GM19455 (cell line): ENCODE data around the gene CXCL16.

Source experiments
- ATAC-seq: cut with Tn5 transposase; IDR thresholded peaks from one replicate; pipeline ENCODE4 v1.9.1; 2021; ENCODE audit not compliant: unreplicated experiment

The CXCL16 gene

GRCh38 chr17:4739122-4740024, at the start of gene CXCL16, which contains the start of gene ZMYND15:
Gene CXCL16, minus strand, starts transcription at chr17:4739928. Its CDS starts 589 bp downstream, at chr17:4739339.
Gene ZMYND15, plus strand, starts transcription at chr17:4739833. Its CDS starts 716 bp downstream, at chr17:4740549.
- ATAC-seq: no peak

DNA sequence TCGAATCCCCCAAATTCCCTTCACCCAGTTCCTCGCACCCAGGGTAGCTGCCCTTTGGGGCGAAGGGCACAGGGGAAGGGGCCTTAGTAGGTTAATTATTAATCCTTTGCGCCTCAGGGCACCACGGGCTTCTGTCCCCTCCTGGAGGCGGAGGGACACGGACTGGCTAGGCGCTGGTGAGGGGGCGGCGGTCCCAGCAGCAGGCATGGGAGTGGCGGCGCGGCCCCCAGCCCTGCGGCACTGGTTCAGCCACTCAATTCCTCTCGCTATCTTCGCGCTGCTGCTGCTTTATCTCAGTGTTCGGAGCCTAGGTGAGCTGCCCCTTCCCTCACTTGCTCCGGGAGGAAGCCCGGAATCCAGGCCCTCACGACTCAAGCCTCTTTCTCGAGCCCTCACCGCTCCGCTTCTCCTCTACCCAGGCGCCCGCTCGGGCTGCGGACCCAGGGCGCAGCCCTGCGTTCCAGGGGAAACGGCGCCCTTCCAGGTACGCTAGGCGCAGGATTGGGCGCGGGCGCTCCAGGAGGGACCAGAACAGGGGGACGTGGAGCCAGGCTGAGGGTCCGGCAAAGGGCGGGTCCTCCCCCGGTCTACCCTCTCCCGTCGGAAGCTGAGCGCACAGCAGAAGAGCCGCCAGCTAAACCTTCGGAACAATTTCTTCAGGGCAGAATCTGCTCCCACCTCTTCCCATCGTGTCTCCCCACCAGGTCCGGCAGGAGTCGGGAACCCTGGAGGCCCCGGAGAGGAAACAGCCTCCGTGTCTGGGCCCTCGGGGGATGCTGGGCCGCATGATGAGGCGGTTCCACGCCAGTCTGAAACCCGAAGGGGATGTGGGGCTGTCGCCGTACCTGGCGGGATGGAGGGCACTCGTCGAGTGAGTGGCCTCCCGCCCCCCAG, 49.3 kb upstream of the CXCL16 start, which contains the start of gene GLTPD2:
Gene GLTPD2, plus strand, starts transcription at position 158 of the 894 bp plus-strand sequence. Its CDS starts 48 bp downstream, at position 206.
- no peak for ATAC-seq

- ATAC-seq: no peak
These were observed 48.6 kb upstream of the CXCL16 start for GRCh38 chr17:4788159-4788806.

GRCh38 chr17:4786516-4786915, 46.8 kb upstream of the CXCL16 start:
- no peak for ATAC-seq

GRCh38 chr17:4786106-4786511, 46.4 kb upstream of the CXCL16 start, which contains the start of gene VMO1:
Gene VMO1, minus strand, starts transcription at chr17:4786364. Its CDS starts 12 bp downstream, at chr17:4786352.
- no peak for ATAC-seq

GRCh38 chr17:4785311-4786105, 45.8 kb upstream of the CXCL16 start:
- no peak for ATAC-seq

- ATAC-seq: no peak
These were observed 42.9 kb upstream of the CXCL16 start for GRCh38 chr17:4782652-4783051.

DNA sequence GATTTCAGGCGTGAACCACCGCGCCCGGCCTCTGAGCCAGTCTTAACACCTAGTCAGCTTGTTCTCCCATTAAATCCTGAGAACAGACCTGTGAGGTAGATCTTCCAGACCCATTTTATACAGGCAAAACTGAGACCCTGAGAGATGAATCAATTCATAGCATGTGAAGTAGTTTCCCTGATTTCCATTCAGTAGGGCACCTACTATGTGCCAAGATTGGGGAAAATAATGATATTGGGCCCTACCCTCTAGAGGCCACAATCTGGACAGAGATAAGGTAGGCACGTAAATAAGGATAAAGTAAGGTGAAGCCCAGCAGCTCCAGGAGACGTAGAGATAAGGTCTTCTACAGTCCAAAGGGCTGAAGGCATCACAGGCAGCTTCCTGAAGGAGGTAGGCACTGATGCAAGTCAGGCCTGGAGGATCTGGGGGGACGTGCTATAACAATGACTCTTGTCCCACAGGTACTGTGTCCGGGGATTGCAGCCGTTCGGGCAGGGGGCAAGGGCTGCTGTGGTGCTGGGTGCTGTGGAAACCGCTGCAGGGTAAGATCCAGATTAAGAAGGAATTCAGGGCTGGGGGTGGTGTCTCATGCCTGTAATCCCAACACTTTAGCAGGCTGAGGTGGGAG, 40.7 kb upstream of the CXCL16 start:
- no peak for ATAC-seq

- ATAC-seq: no peak
These were observed 38.4 kb upstream of the CXCL16 start for GRCh38 chr17:4777969-4778760.

GRCh38 chr17:4772235-4772613, 32.5 kb upstream of the CXCL16 start:
- ATAC-seq: no peak

GRCh38 chr17:4771519-4772234, 31.9 kb upstream of the CXCL16 start, which contains the start of gene TM4SF5:
Gene TM4SF5, plus strand, starts transcription at chr17:4771886. Its CDS starts 37 bp downstream, at chr17:4771923.
- ATAC-seq: no peak

DNA sequence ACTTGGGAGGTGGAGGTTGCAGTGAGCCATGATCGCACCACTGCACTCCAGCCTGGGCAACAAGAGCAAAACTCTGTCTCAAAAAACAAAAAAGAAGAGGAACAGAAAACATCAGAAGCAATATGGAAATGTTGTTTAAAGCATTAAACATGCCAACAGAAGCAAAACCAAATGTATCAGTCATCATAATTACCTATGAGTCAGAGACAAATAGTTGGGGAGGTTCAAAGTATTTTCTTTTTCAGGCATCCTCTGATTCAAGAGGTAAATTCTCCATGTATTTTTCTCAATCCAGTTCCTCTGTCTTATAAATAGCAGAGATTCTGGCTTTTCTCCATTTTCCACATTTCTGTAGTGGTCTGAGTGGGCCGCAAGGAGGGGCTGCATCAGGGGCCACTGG, 29.9 kb upstream of the CXCL16 start:
- no peak for ATAC-seq

GRCh38 chr17:4768298-4768697, 28.6 kb upstream of the CXCL16 start:
- ATAC-seq: no peak

GRCh38 chr17:4766723-4767122, 27.0 kb upstream of the CXCL16 start:
- no peak for ATAC-seq

GRCh38 chr17:4766201-4766600, 26.5 kb upstream of the CXCL16 start:
- no peak for ATAC-seq

GRCh38 chr17:4764595-4764994, 24.9 kb upstream of the CXCL16 start:
- ATAC-seq: no peak

DNA sequence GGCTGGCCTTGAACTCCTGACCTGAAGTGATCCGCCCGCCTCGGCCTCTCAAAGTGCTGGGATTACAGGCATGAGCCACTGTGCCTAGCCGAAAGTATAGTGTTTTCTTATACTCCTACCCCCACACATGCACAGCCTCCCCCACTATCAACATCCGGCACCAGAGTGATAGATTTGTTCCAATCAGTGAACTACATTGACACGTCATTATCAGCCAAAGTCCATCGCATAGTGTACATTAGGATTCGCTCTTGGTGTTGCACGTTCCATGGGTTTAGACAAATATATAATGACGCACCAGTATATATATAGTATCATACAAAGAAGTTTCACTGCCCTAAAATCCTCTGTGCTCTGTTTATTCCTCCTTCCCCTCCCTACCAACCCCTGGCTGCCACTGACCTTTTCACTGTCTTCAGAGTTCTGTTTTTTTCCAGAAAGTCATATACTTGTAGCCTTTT, 20.1 kb upstream of the CXCL16 start:
- no peak for ATAC-seq

GRCh38 chr17:4753392-4753791, 13.7 kb upstream of the CXCL16 start:
- ATAC-seq: no peak
